RKO (cell line): ENCODE results near the gene SLC10A7.

ENCODE experiments used
- DNase-seq: peaks from one replicate; pipeline ENCODE4 v3.0.0-alpha.2; 2016; ENCODE audit warnings: low spot score

Gene SLC10A7

GRCh38 chr4:146349306-146349705 is 172.4 kb downstream of the SLC10A7 start:
- no peak for DNase-seq

- DNase-seq = no peak
These were observed 173.9 kb downstream of the SLC10A7 start for GRCh38 chr4:146347822-146348221.

GRCh38 chr4:146346276-146346675 is 175.5 kb downstream of the SLC10A7 start:
- no peak for DNase-seq

- no peak for DNase-seq
These were observed 178.0 kb downstream of the SLC10A7 start for GRCh38 chr4:146343776-146344175.

GRCh38 chr4:146343199-146343598 is 178.5 kb downstream of the SLC10A7 start:
- no peak for DNase-seq

- DNase-seq = peak; percentile 69
These were observed 179.0 kb downstream of the SLC10A7 start for GRCh38 chr4:146342600-146343192.

GRCh38 chr4:146340798-146341197 is 180.9 kb downstream of the SLC10A7 start:
- DNase-seq = peak; percentile 82

- no peak for DNase-seq
These were observed 183.2 kb downstream of the SLC10A7 start for GRCh38 chr4:146338512-146338911.

GRCh38 chr4:146336410-146336807 is 185.3 kb downstream of the SLC10A7 start:
- DNase-seq = no peak

GRCh38 chr4:146335763-146336409 is 185.9 kb downstream of the SLC10A7 start:
- no peak for DNase-seq

GRCh38 chr4:146334862-146335449 is 186.8 kb downstream of the SLC10A7 start:
- no peak for DNase-seq

GRCh38 chr4:146333895-146334262 is 187.9 kb downstream of the SLC10A7 start:
- DNase-seq = no peak

- DNase-seq = no peak
These were observed 188.4 kb downstream of the SLC10A7 start for GRCh38 chr4:146333187-146333894.

GRCh38 chr4:146330392-146330791 is 191.3 kb downstream of the SLC10A7 start:
- peak; percentile 9 for DNase-seq

GRCh38 chr4:146329050-146329716 is 192.6 kb downstream of the SLC10A7 start:
- peak; percentile 73 for DNase-seq

- DNase-seq = no peak
These were observed 193.7 kb downstream of the SLC10A7 start for GRCh38 chr4:146327859-146328650.

- DNase-seq = no peak
These were observed 202.8 kb downstream of the SLC10A7 start for GRCh38 chr4:146318894-146319293.

GRCh38 chr4:146317783-146318182 is 204.0 kb downstream of the SLC10A7 start:
- no peak for DNase-seq

GRCh38 chr4:146315184-146315583 is 206.6 kb downstream of the SLC10A7 start:
- no peak for DNase-seq

- no peak for DNase-seq
These were observed 210.3 kb downstream of the SLC10A7 start for GRCh38 chr4:146311238-146311970.
